Common myeloid progenitor, CD34-positive (primary cell): ENCODE measurements around the gene ANKRD44.

ENCODE experiments used
- CTCF ChIA-PET: fragments of 350-600 bp; sonication (Branson Sonifier 250); formaldehyde crosslinking; loops from one replicate; lab custom pipeline; 2021; ENCODE audit warnings: antibody characterized with exemption; lab: Charles Lee
- POLR2A ChIA-PET: fragments of 350-600 bp; sonication (Branson Sonifier 250); formaldehyde crosslinking; loops from one replicate; lab custom pipeline; 2021; ENCODE audit warnings: antibody characterized with exemption; lab: Charles Lee
- DNase-seq, 3 donors: peaks; one replicate each; pipeline versions ENCODE4 v3.0.0 to v3.0.0-alpha.2; 2013
- H3K27ac ChIP-seq, 2 experiments: 1 replicate in 1 of 2; 2 replicates in 1 of 2; pipeline ENCODE4 v1.7.0; 2013; ENCODE audit warnings: inconsistent platforms in 2 of 2, low read length in 2 of 2, mild to moderate bottlenecking in 2 of 2, low read depth in 1 of 2, moderate library complexity in 1 of 2; ENCODE audit not compliant: severe bottlenecking in 2 of 2, insufficient read depth in 1 of 2, poor library complexity in 1 of 2
- H3K27me3 ChIP-seq, 5 experiments: replicated peaks in 2 of 5; 1 replicate in 3 of 5; 2 replicates in 2 of 5; pipeline versions ENCODE4 v1.6.1 to v1.7.0; 2013; ENCODE audit warnings: low read length in 4 of 5, mild to moderate bottlenecking in 2 of 5, moderate library complexity in 2 of 5, inconsistent platforms in 1 of 5; ENCODE audit not compliant: insufficient read depth in 5 of 5, control insufficient read depth in 4 of 5
- H3K36me3 ChIP-seq, 4 experiments: 1 replicate in 2 of 4; 2 replicates in 2 of 4; pipeline versions ENCODE4 v1.6.1 to v1.7.0; 2013; ENCODE audit warnings: low read length in 3 of 4, control low read depth in 1 of 4, mild to moderate bottlenecking in 1 of 4; ENCODE audit not compliant: control insufficient read depth in 4 of 4, insufficient read depth in 4 of 4
- H3K4me1 ChIP-seq, 4 experiments: 1 replicate in 3 of 4; 2 replicates in 1 of 4; pipeline versions ENCODE4 v1.6.1 to v1.7.1; 2013; ENCODE audit warnings: low read length in 3 of 4, mild to moderate bottlenecking in 3 of 4, control low read depth in 1 of 4, inconsistent platforms in 1 of 4, moderate library complexity in 1 of 4; ENCODE audit not compliant: control insufficient read depth in 4 of 4, insufficient read depth in 4 of 4; ENCODE audit errors: control extremely low read depth in 1 of 4
- H3K4me3 ChIP-seq, 7 experiments: 1 replicate in 4 of 7; 2 replicates in 3 of 7; pipeline versions ENCODE4 v1.5.1 to v1.7.0; 2013; ENCODE audit warnings: mild to moderate bottlenecking in 7 of 7, low read length in 6 of 7, moderate library complexity in 6 of 7, inconsistent platforms in 2 of 7, low read depth in 2 of 7, control low read depth in 1 of 7; ENCODE audit not compliant: insufficient read depth in 4 of 7, control insufficient read depth in 1 of 7; ENCODE audit errors: extremely low read depth in 1 of 7
- H3K9me3 ChIP-seq, 5 experiments: 1 replicate in 4 of 5; 2 replicates in 1 of 5; pipeline versions ENCODE4 v1.6.1 to v1.7.1; 2013; ENCODE audit warnings: low read length in 4 of 5, mild to moderate bottlenecking in 2 of 5, inconsistent platforms in 1 of 5, low read depth in 1 of 5, moderate library complexity in 1 of 5; ENCODE audit not compliant: control insufficient read depth in 4 of 5, insufficient read depth in 2 of 5; ENCODE audit errors: control extremely low read depth in 1 of 5
- WGBS: methylation state at CpG from one replicate; pipeline ENCODE4 v1.1.5; 2013; ENCODE audit not compliant: insufficient coverage; 5-methylcytosine and 5-hydroxymethylcytosine counted together

The ANKRD44 gene

DNA sequence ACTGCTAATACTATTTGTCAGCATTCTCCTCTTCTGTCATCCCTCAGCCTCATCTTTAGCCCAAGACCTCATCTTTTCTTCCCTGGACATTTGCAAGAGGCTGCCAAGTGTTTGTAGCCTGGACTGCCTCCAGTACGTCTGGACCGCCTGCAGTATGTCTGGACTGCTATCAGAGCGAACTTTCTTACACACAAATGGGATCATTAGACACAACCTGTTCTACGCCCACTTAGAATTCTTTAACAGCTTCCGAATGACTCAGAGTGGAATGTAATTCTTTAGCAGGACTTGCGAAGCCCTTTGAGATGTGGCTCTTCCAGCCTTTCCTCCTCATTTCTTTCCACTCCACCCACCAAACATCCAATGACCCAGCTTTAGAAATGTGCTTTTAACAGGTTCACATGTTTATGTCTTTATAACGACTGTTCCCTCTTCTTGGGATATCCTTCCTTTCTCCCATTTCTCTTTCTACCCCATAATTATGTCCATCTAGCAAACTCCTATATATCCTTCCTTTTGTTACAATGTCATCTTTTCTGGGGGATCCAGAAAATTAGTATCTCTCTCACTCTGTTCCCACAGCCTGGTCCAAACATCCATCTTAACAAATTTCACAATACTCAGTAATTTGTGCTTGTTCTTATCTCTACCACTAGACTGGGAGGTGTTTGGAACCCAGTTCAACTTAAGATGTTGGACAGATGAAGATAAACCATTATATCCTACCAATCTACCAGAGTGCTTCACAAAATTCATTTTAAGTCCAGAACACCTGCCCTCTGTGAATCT lies 212.8 kb downstream of the ANKRD44 start:
- Histone ChIP-seq H3K27me3 (no peaks in the 10 kb centered on the region), H3K36me3 (peaks cover 8 to 23% (median 10%) of the 10 kb centered on the region in 4 experiments), H3K9me3 (no peaks in the 10 kb centered on the region), H3K27ac (no peak overlapping the region), H3K4me1 (no peaks in the 10 kb centered on the region), H3K4me3 (no peak overlapping the region)
- ChIA-PET CTCF (interaction anchor here (0.6 to 2.2 kb wide), 3 partner anchors 11 to 224 kb away, joined by 3 to 16 read pairs (median 3); no protein-coding TSS in a partner anchor), POLR2A (no interaction called here)
- no peak for DNase-seq
- WGBS: 96% methylated on average over 7 of the region's 7 CpGs

DNA sequence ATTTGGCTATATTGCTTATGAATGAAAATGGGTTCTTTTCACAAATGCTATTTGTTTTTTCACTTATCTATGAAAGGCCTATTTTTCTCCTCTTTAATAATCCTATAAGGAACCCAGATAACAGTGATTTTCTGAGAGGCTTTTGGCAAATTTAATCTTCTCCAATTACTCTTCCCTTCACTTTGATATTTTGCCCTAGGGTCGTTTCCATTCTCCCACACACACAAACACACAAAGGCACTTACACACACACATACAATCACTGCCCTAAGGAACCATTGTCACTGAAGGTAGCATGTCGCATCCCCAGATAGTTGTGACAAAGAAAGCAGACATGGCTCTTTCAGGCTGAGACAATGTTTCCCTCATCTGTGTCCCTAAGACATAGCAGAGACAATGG lies 213.9 kb downstream of the ANKRD44 start:
- Histone ChIP-seq H3K36me3 (peaks cover 8 to 27% (median 15%) of the 10 kb centered on the region in 4 experiments), H3K4me3 (no peak overlapping the region), H3K9me3 (no peaks in the 10 kb centered on the region), H3K27me3 (no peaks in the 10 kb centered on the region), H3K27ac (no peak overlapping the region), H3K4me1 (no peaks in the 10 kb centered on the region)
- WGBS: 80% methylated on average over 2 of the region's 2 CpGs
- DNase-seq: no peak
- POLR2A ChIA-PET: no interaction called here
- CTCF ChIA-PET: no interaction called here

DNA sequence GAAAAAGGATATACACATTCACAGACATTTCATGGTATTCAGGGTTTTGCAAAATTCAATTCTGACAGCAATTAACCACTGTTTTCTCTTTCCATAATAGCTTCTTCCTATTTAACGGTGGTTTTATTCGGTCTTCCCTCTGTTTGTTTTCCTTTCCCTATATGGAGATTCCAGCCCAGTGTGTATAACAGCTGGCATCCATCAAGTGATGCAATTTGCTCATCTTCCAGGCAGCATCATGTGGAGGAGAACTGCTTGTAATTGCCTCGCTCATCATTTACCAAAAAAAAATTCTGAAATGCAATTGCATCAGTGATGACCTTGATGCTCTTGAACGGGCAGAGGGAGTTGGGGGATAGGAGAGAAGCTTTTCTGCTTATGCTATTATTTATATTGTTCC lies 218.1 kb downstream of the ANKRD44 start:
- 100% methylated on average over 2 of the region's 4 CpGs for WGBS
- CTCF ChIA-PET: no interaction called here
- no peak overlapping the region for H3K27ac ChIP-seq
- POLR2A ChIA-PET: no interaction called here
- no peak overlapping the region for H3K4me3 ChIP-seq
- no peaks in the 10 kb centered on the region for H3K9me3 ChIP-seq
- no peaks in the 10 kb centered on the region for H3K4me1 ChIP-seq
- no peak for DNase-seq
- no peaks in the 10 kb centered on the region for H3K27me3 ChIP-seq
- peaks cover 8 to 26% (median 14%) of the 10 kb centered on the region in 4 experiments for H3K36me3 ChIP-seq

DNA sequence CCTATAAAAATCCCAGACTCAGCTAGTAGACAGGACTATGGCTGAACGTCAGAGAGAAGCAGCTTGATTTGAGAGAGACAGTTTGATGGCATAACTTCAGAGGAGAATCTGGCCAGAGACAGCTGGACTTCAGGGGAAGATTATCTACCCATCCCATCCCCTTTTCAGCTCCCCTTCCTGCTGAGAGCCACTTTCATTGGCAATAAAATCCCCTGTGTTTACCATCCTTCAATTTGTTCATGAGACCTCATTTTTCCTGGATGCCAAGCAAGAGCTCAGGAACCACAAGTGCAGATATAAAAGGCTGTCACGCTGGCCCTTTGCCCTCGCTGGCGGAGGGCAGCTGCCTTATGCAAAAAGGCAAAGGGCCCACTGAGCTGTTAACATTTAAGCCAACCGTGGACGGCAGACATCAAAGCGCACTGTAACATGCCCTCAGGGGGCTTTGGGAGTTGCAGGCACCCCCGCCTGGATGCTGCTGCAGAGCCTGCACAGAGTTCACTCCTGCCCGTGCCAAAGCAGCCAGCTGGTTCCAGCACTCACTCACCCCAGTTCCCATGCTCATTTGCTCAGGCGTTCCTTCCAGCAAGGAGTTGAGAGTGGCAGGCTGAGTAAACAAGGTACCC lies 219.7 kb downstream of the ANKRD44 start:
- Histone ChIP-seq H3K27ac (no peak overlapping the region), H3K36me3 (peaks cover 10 to 33% (median 11%) of the 10 kb centered on the region in 4 experiments), H3K27me3 (no peaks in the 10 kb centered on the region), H3K4me3 (no peak overlapping the region), H3K9me3 (no peaks in the 10 kb centered on the region), H3K4me1 (peaks cover 0 to 4% (median 0%) of the 10 kb centered on the region in 4 experiments)
- ChIA-PET CTCF (no interaction called here), POLR2A (no interaction called here)
- 97% methylated on average over 9 of the region's 10 CpGs for WGBS
- no peak for DNase-seq

DNA sequence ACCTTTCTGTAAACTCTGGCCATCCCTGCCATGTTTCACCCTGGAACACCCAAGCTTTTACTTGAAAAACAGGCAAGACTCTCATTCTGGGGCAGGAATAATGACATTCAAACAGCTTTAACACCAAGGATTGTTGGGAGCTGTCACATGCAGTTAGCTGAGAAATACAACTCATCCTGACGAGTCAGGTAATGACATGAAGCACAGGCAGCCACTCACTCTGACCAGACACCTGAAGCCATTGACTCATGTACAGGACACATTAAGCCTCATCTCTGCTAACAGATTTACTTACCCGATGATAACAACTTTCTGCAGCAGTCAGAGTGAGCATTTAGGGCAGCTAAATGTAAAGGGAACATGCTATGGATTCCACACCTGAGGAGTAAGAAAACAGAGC lies 220.9 kb downstream of the ANKRD44 start:
- DNase-seq: no peak
- Histone ChIP-seq H3K27me3 (no peaks in the 10 kb centered on the region), H3K36me3 (peaks cover 4 to 28% (median 6%) of the 10 kb centered on the region in 4 experiments), H3K4me1 (peaks cover 0 to 4% (median 0%) of the 10 kb centered on the region in 4 experiments), H3K4me3 (no peak overlapping the region), H3K9me3 (no peaks in the 10 kb centered on the region), H3K27ac (no peak overlapping the region)
- POLR2A ChIA-PET: no interaction called here
- WGBS: 100% methylated on average over 2 of the region's 2 CpGs
- CTCF ChIA-PET: interaction anchor here (1.0 kb wide), 1 partner anchor 24 kb away, joined by 3 read pairs; no protein-coding TSS in a partner anchor

DNA sequence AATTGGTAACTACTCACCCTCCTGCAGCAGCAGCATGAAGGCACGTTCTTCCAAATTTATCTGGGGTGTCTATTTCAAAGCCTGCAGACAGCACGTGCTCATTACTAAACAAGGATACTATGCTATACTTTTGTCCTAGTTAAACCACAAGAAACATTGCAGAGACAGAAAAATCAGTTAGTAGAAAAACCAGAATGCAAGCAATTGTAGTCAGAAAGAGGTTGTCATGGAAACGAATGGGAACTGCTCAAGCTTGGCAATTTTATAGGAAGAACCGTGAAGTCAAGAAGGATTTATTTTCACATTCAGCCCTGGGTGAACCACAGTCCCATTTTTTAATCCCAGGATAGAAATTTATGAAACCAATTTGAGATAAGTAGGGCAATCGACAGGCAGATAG lies 221.9 kb downstream of the ANKRD44 start:
- ChIA-PET CTCF (no interaction called here), POLR2A (no interaction called here)
- H3K27me3 ChIP-seq: no peaks in the 10 kb centered on the region
- peaks cover 4 to 31% (median 7%) of the 10 kb centered on the region in 4 experiments for H3K36me3 ChIP-seq
- peaks cover 0 to 4% (median 0%) of the 10 kb centered on the region in 4 experiments for H3K4me1 ChIP-seq
- WGBS: 83% methylated on average over 4 of the region's 5 CpGs
- peak in 1 of 3 donors; percentile 11 for DNase-seq
- no peak overlapping the region for H3K27ac ChIP-seq
- H3K4me3 ChIP-seq: no peak overlapping the region
- no peaks in the 10 kb centered on the region for H3K9me3 ChIP-seq

DNA sequence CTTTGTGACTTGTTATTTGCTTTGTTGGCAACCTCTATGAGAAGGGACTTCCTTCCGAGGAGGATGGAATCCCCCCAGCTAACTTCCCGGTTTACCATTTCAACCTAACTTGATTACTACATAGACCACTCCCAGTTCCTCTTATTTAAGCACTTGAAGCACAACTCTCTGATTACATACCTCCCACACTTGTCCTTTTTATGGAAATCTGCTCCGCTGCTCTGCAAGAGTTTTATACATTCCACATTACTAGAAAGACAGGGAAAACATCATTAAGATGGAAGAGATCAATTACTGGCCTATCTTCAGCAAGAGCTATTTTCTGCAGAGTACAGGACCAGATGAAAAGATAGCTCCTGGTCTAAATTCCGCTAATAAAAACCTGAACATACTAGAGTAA lies 224.1 kb downstream of the ANKRD44 start:
- peaks cover 0 to 7% (median 6%) of the 10 kb centered on the region in 4 experiments for H3K4me1 ChIP-seq
- DNase-seq: peak in 2 of 3 donors; percentile 13 to 22
- peaks cover 6 to 30% (median 15%) of the 10 kb centered on the region in 4 experiments for H3K36me3 ChIP-seq
- H3K4me3 ChIP-seq: no peak overlapping the region
- CTCF ChIA-PET: interaction anchor here (1.0 to 1.4 kb wide), 3 partner anchors 12 to 286 kb away, joined by 3 read pairs; no protein-coding TSS in a partner anchor
- POLR2A ChIA-PET: no interaction called here
- H3K27ac ChIP-seq: no peak overlapping the region
- no peaks in the 10 kb centered on the region for H3K9me3 ChIP-seq
- H3K27me3 ChIP-seq: no peaks in the 10 kb centered on the region
- 84% methylated on average over 3 of the region's 4 CpGs for WGBS
